GM12865 (cell line): ENCODE data around the gene PDE4DIP.
"Not testable (repeated sequence)": the region's sequence is repeated elsewhere in the genome, so short reads cannot be mapped to it uniquely, and the experiment has no call there.

Experiments used
- DNase-seq: peaks from one replicate; pipeline ENCODE4 v3.0.0; 2010; ENCODE audit warnings: low read depth
- H3K4me3 ChIP-seq: 2 replicates; pipeline ENCODE4 v1.5.1; 2011; ENCODE audit warnings: mild to moderate bottlenecking, low read depth, low read length, control low read depth

The PDE4DIP gene

GRCh38 chr1:148960212-148961000 lies 116.2 kb downstream of the PDE4DIP start:
- DNase-seq, H3K4me3 ChIP-seq: not testable (repeated sequence)

GRCh38 chr1:148962127-148962857 lies 118.1 kb downstream of the PDE4DIP start:
- not testable (repeated sequence) for H3K4me3 ChIP-seq, DNase-seq

- H3K4me3 ChIP-seq, DNase-seq: not testable (repeated sequence)
Measured at GRCh38 chr1:148966084-148966483, 121.9 kb downstream of the PDE4DIP start.

- H3K4me3 ChIP-seq, DNase-seq: not testable (repeated sequence)
Measured at GRCh38 chr1:148967580-148967979, 123.4 kb downstream of the PDE4DIP start.

- DNase-seq, H3K4me3 ChIP-seq: not testable (repeated sequence)
Measured at GRCh38 chr1:148968682-148969081, 124.5 kb downstream of the PDE4DIP start.

GRCh38 chr1:148969126-148969525 lies 124.9 kb downstream of the PDE4DIP start:
- DNase-seq, H3K4me3 ChIP-seq: not testable (repeated sequence)

GRCh38 chr1:148975453-148975852 lies 131.2 kb downstream of the PDE4DIP start:
- DNase-seq, result peak; percentile 26
- H3K4me3 ChIP-seq, result not testable (repeated sequence)

GRCh38 chr1:148975866-148976537 lies 131.8 kb downstream of the PDE4DIP start:
- peak; percentile 10 for DNase-seq
- H3K4me3 ChIP-seq, result not testable (repeated sequence)

- H3K4me3 ChIP-seq, DNase-seq: not testable (repeated sequence)
Measured at GRCh38 chr1:148977785-148978184, 133.6 kb downstream of the PDE4DIP start.

GRCh38 chr1:148989378-148989777 lies 145.2 kb downstream of the PDE4DIP start:
- not testable (repeated sequence) for DNase-seq

GRCh38 chr1:148990233-148990788 lies 146.1 kb downstream of the PDE4DIP start:
- not testable (repeated sequence) for H3K4me3 ChIP-seq, DNase-seq

More at GRCh38 chr1:148989378-148989777, 145.2 kb downstream of the PDE4DIP start:
- not testable (repeated sequence) for H3K4me3 ChIP-seq

GRCh38 chr1:148991818-148992217 lies 147.6 kb downstream of the PDE4DIP start:
- DNase-seq, H3K4me3 ChIP-seq: not testable (repeated sequence)

GRCh38 chr1:148992364-148992763 lies 148.1 kb downstream of the PDE4DIP start:
- not testable (repeated sequence) for H3K4me3 ChIP-seq, DNase-seq

GRCh38 chr1:148996449-148997224 lies 152.4 kb downstream of the PDE4DIP start:
- not testable (repeated sequence) for H3K4me3 ChIP-seq, DNase-seq

- H3K4me3 ChIP-seq, DNase-seq: not testable (repeated sequence)
Measured at GRCh38 chr1:148997405-148997804, 153.2 kb downstream of the PDE4DIP start.

GRCh38 chr1:149002664-149003063 lies 158.4 kb downstream of the PDE4DIP start:
- not testable (repeated sequence) for H3K4me3 ChIP-seq, DNase-seq

- DNase-seq, H3K4me3 ChIP-seq: not testable (repeated sequence)
Measured at GRCh38 chr1:149008326-149008725, 164.1 kb downstream of the PDE4DIP start.

GRCh38 chr1:149008769-149009168 lies 164.5 kb downstream of the PDE4DIP start:
- H3K4me3 ChIP-seq, DNase-seq: not testable (repeated sequence)

- DNase-seq, H3K4me3 ChIP-seq: not testable (repeated sequence)
Measured at GRCh38 chr1:149009761-149010160, 165.5 kb downstream of the PDE4DIP start.
